HCT116 (cell line): Measurements from ENCODE around the gene MLH3. TPM values are rescaled to one million over a fixed set of nuclear protein-coding genes. Genes with fewer than 3 reads are reported as not detected.

Experiments used
- ATAC-seq: fragments of 200-7000 bp; cut with Tn5 transposase; 2 replicates; pipeline ENCODE4 v1.9.1; 2020; ENCODE audit warnings: mild to moderate bottlenecking, moderate library complexity
- BruUV-seq: library from RNA; stranded (reverse); fragments of 400-500 nt; replicated peaks from 2 replicates; lab custom pipeline; 2021; lab: Mats Ljungman, UMichigan
- CTCF ChIA-PET: fragments of 300-600 bp; sonication (Branson Sonifier 250); formaldehyde crosslinking; loops from one replicate; lab custom pipeline; 2021; ENCODE audit warnings: antibody characterized with exemption; lab: Charles Lee
- POLR2A ChIA-PET: fragments of 300-600, 350-600 bp; sonication (Branson Sonifier 250); formaldehyde crosslinking; loops from one replicate; lab custom pipeline; 2021; ENCODE audit warnings: antibody characterized with exemption; lab: Charles Lee
- RAD21 ChIA-PET, 2 experiments: fragments of 300-600 bp; sonication (Branson Sonifier 250); formaldehyde crosslinking; loops; one replicate each; lab custom pipeline; 2023; ENCODE audit warnings: low total read pairs in 2 of 2; ENCODE audit not compliant: uncharacterized antibody in 2 of 2, unreplicated experiment in 2 of 2, low non-redundant PET in 1 of 2; lab: Charles Lee
- DNase-seq: peaks from one replicate; pipeline ENCODE4 v3.0.0-alpha.2; 2010; ENCODE audit warnings: low read depth, low spot score
- H2AFZ ChIP-seq: fragments of 200-600 bp; shearing (Covaris generic), sonication (generic); 2 replicates; pipeline ENCODE4 v1.6.1; 2017; ENCODE audit warnings: low read depth, mixed run types, mixed read lengths, antibody characterized with exemption, low read length; ENCODE audit not compliant: poor library complexity, severe bottlenecking
- H3K27ac ChIP-seq: 2 replicates; pipeline ENCODE4 v1.5.1; 2012; ENCODE audit warnings: low read depth, low read length
- H3K27me3 ChIP-seq: fragments of 200-600 bp; sonication (generic); 2 replicates; pipeline ENCODE4 v1.6.1; 2016; ENCODE audit warnings: mixed run types, low read length, mixed read lengths; ENCODE audit not compliant: insufficient read depth
- H3K36me3 ChIP-seq, 2 experiments: fragments of 200-500 bp in 1 of 2; fragments of 200-600 bp in 1 of 2; sonication (Bioruptor generic) in 1 of 2; sonication (generic) in 1 of 2; 2 replicates each; pipeline versions ENCODE4 v1.5.1 to v1.6.1; 2014 to 2016; ENCODE audit warnings: low read length in 2 of 2, inconsistent platforms in 1 of 2, mixed read lengths in 1 of 2, mixed run types in 1 of 2; ENCODE audit not compliant: insufficient read depth in 2 of 2, control insufficient read depth in 1 of 2
- H3K4me1 ChIP-seq, 2 experiments: fragments of 200-600 bp in 1 of 2; sonication (generic) in 1 of 2; 2 replicates each; pipeline versions ENCODE4 v1.5.1 to v1.6.1; 2012 to 2017; ENCODE audit warnings: low read length in 2 of 2, inconsistent platforms in 1 of 2, mild to moderate bottlenecking in 1 of 2, mixed read lengths in 1 of 2, mixed run types in 1 of 2, moderate library complexity in 1 of 2; ENCODE audit not compliant: insufficient read depth in 2 of 2, control insufficient read depth in 1 of 2
- H3K4me2 ChIP-seq: fragments of 200-600 bp; sonication (generic); 2 replicates; pipeline ENCODE4 v1.6.1; 2017; ENCODE audit warnings: mixed run types, low read length, mixed read lengths
- H3K4me3 ChIP-seq, 2 experiments: fragments of 200-600 bp in 1 of 2; sonication (generic) in 1 of 2; replicated peaks in 1 of 2; 2 replicates each; pipeline ENCODE4 v1.5.1; 2011 to 2016; ENCODE audit warnings: low read length in 2 of 2, control low read depth in 1 of 2, low read depth in 1 of 2, mild to moderate bottlenecking in 1 of 2, mixed read lengths in 1 of 2, mixed run types in 1 of 2
- H3K79me2 ChIP-seq: fragments of 200-600 bp; sonication (generic); 2 replicates; pipeline ENCODE4 v1.6.1; 2017; ENCODE audit warnings: mild to moderate bottlenecking, mixed run types, low read length, moderate library complexity, mixed read lengths; ENCODE audit not compliant: insufficient read depth
- H3K9ac ChIP-seq: fragments of 200-600 bp; sonication (generic); 2 replicates; pipeline ENCODE4 v1.6.1; 2016; ENCODE audit warnings: low read length, mixed read lengths
- H3K9me2 ChIP-seq: fragments of 200-600 bp; sonication (generic), shearing (Covaris generic); 2 replicates; pipeline ENCODE4 v1.6.1; 2017; ENCODE audit warnings: mixed run types, mild to moderate bottlenecking, moderate library complexity; ENCODE audit not compliant: insufficient read depth
- H3K9me3 ChIP-seq, 2 experiments: fragments of 200-500 bp in 1 of 2; fragments of 200-600 bp in 1 of 2; sonication (Bioruptor generic) in 1 of 2; sonication (generic) in 1 of 2; 2 replicates each; pipeline ENCODE4 v1.6.1; 2014 to 2017; ENCODE audit warnings: low read length in 2 of 2, mixed read lengths in 2 of 2, inconsistent platforms in 1 of 2, low read depth in 1 of 2, mild to moderate bottlenecking in 1 of 2, mixed run types in 1 of 2, moderate library complexity in 1 of 2; ENCODE audit not compliant: control insufficient read depth in 1 of 2, insufficient read depth in 1 of 2
- H4K20me1 ChIP-seq: fragments of 200-600 bp; sonication (generic), shearing (Covaris generic); 2 replicates; pipeline ENCODE4 v1.6.1; 2017; ENCODE audit warnings: mixed run types, mild to moderate bottlenecking, moderate library complexity; ENCODE audit not compliant: insufficient read depth
- ATF3 ChIP-seq: IDR thresholded peaks from 2 replicates; pipeline ENCODE4 v1.6.1; 2012
- CEBPB ChIP-seq: IDR thresholded peaks from 2 replicates; pipeline ENCODE4 v1.6.1; 2012; ENCODE audit warnings: low read depth
- CTCF ChIP-seq, 3 experiments: fragments of 200-600 bp in 1 of 3; sonication (generic) in 1 of 3; IDR thresholded peaks in 2 of 3; conservative IDR thresholded peaks in 1 of 3; 2 replicates each; pipeline ENCODE4 v1.5.1; 2012 to 2017; ENCODE audit warnings: low read depth in 2 of 3, low read length in 2 of 3, antibody characterized with exemption in 1 of 3, borderline replicate concordance in 1 of 3, control low read depth in 1 of 3, mild to moderate bottlenecking in 1 of 3, mixed read lengths in 1 of 3, mixed run types in 1 of 3, moderate library complexity in 1 of 3; ENCODE audit not compliant: insufficient read depth in 1 of 3
- EGR1 ChIP-seq: IDR thresholded peaks from 2 replicates; pipeline ENCODE4 v1.6.1; 2012; ENCODE audit warnings: low read depth
- ELF1 ChIP-seq: IDR thresholded peaks from 2 replicates; pipeline ENCODE4 v1.6.1; 2012; ENCODE audit warnings: low read depth, borderline replicate concordance
- EZH2 ChIP-seq: fragments of 200-600 bp; sonication (generic); IDR thresholded peaks from 2 replicates; pipeline ENCODE4 v1.6.1; 2017; ENCODE audit warnings: antibody characterized with exemption, mixed run types
- EZH2phosphoT487 ChIP-seq: fragments of 200-600 bp; IDR thresholded peaks from 2 replicates; pipeline ENCODE4 v1.6.1; 2018; ENCODE audit warnings: antibody characterized with exemption, borderline replicate concordance
- FOSL1 ChIP-seq: IDR thresholded peaks from 2 replicates; pipeline ENCODE4 v1.6.1; 2012; ENCODE audit warnings: low read depth
- JUND ChIP-seq: IDR thresholded peaks from 2 replicates; pipeline ENCODE4 v1.6.1; 2012
- MAX ChIP-seq: IDR thresholded peaks from 2 replicates; pipeline ENCODE4 v1.6.1; 2012
- POLR2A ChIP-seq: IDR thresholded peaks from 2 replicates; pipeline ENCODE4 v1.7.0; 2011; ENCODE audit warnings: borderline replicate concordance; ENCODE audit not compliant: insufficient read depth, insufficient read length; ENCODE audit errors: extremely low read depth
- RAD21 ChIP-seq: IDR thresholded peaks from 2 replicates; pipeline ENCODE4 v1.6.1; 2012; ENCODE audit warnings: low read depth, mild to moderate bottlenecking
- REST ChIP-seq: IDR thresholded peaks from 2 replicates; pipeline ENCODE4 v1.6.1; 2012; ENCODE audit warnings: low read depth
- SP1 ChIP-seq: IDR thresholded peaks from 2 replicates; pipeline ENCODE4 v1.6.1; 2012; ENCODE audit warnings: low read depth
- SRF ChIP-seq: IDR thresholded peaks from 2 replicates; pipeline ENCODE4 v1.6.1; 2012; ENCODE audit warnings: low read depth
- TCF7L2 ChIP-seq: IDR thresholded peaks from 2 replicates; pipeline ENCODE4 v1.7.0; 2011; ENCODE audit warnings: borderline replicate concordance, inconsistent platforms; ENCODE audit not compliant: insufficient read depth, insufficient read length; ENCODE audit errors: extremely low read depth
- ZBTB33 ChIP-seq: IDR thresholded peaks from 2 replicates; pipeline ENCODE4 v1.6.1; 2011; ENCODE audit warnings: mild to moderate bottlenecking, low read length, moderate library complexity; ENCODE audit not compliant: insufficient replicate concordance; ENCODE audit errors: extremely low read depth
- ZNF274 ChIP-seq: fragments of 200-500 bp; sonication (Bioruptor generic); IDR thresholded peaks from 2 replicates; pipeline ENCODE4 v1.6.1; 2014; ENCODE audit warnings: mild to moderate bottlenecking, low read depth, low read length, inconsistent platforms
- intact Hi-C: fragments of 100-400 bp; cut with micrococcal nuclease; formaldehyde crosslinking; loops from 2 replicates; pipeline ENCODE4 v1.10.0; 2022
- total RNA-seq: library from RNA; stranded (reverse); gene quantifications from one replicate; pipeline ENCODE4 v1.2.1, GENCODE V29; 2021; ENCODE audit not compliant: unreplicated experiment

MLH3 gene
- total RNA-seq, 1 experiment from 2014 or later = 14.7 TPM

GRCh38 chr14:75098682-75099081 is 47.4 kb upstream of the MLH3 start:
- RAD21 ChIA-PET = no interaction called here
- Histone ChIP-seq H3K9me3 (no peaks in the 10 kb centered on the region), H3K79me2 (no peaks in the 10 kb centered on the region)
- BruUV-seq = no TSS peak
- ATAC-seq = no peak
- TF ChIP-seq SP1 (no peak), ELF1 (no peak), EGR1 (no peak), POLR2A (no peak), JUND (no peak), REST (no peak), ZNF274 (no peak), TCF7L2 (no peak), CEBPB (no peak), ATF3 (no peak), CTCF (IDR thresholded peaks at IDR 0.05 in 2 of 3, conservative IDR thresholded peaks at IDR 0.05 in 1 of 3; ENCODE audit: borderline replicate concordance in 1 of 3, insufficient read depth in 1 of 3, low read depth in 2 of 3, low read length in 2 of 3) (no peak), RAD21 (no peak), MAX (no peak), FOSL1 (no peak), ZBTB33 (no peak), EZH2 (no peak), SRF (no peak), EZH2phosphoT487 (no peak)
- TF ChIP-seq, all 23 proteins: peak for 0
- Histone ChIP-seq H3K9me2 (no peaks in the 10 kb centered on the region), H3K27ac (no peak overlapping the region), H3K27me3 (no peaks in the 10 kb centered on the region), H3K4me1 (no peaks in the 10 kb centered on the region), H3K4me3 (no peak overlapping the region), H4K20me1 (no peaks in the 10 kb centered on the region), H3K36me3 (peaks cover 31 to 50% of the 10 kb centered on the region in 2 experiments), H2AFZ (no peak overlapping the region), H3K9ac (no peak overlapping the region), H3K4me2 (no peak overlapping the region)
- CTCF ChIA-PET = no interaction called here
- intact Hi-C loops = no loop called here
- no peak for DNase-seq
- POLR2A ChIA-PET = no interaction called here
